NCI-H1694 (cell line): Measurements from ENCODE around the gene SYNCRIP.
"Not testable (repeated sequence)": the region's sequence is repeated elsewhere in the genome, so short reads cannot be mapped to it uniquely, and the experiment has no call there.

Experiments used
- DNase-seq: peaks from one replicate; lab custom pipeline; 2025; lab: John Stamatoyannopoulos, UW

SYNCRIP gene

DNA sequence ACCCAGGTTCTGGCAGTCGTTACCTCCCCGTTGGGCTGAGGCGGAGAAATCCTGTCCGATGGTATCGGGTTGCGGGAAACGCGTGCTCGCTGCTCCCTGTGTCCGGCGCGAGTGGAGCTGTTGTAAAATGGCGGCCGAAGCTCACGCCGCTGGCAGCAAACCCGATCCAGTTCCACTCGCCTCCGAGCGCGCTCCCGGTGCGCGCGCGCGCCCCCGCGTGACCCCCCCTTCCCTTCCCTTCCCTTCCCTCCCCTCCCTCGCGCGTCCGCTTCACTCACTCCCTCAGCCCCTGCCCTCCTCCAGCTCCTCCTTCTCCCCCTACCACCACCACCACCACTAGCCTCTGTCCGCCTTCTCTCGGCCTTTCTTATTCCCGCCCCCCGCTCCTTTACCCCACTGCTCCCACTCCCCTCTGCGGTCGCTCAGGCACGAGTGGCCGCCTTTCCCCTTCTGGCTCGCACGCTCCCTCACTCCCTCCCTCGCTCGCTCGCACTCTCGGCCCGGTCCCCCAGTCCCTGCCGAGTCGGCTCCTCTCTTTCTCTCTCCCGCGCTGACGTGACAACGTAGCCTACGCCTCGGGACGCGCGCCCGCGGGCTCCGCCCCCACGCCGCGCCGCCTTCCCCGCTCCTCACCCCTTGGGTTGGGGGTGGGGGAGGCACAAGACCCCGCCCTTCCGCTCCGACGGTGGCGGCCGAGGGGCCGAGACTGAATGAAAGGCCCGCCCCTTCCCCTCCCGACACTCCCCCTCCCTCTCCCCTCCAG is at the start of gene SYNCRIP:
SYNCRIP (minus strand) TSS at position 113 of the 763 bp plus-strand sequence. CDS start 1,447 bp downstream, outside the sequence.
- DNase-seq: peak; percentile 92

DNA sequence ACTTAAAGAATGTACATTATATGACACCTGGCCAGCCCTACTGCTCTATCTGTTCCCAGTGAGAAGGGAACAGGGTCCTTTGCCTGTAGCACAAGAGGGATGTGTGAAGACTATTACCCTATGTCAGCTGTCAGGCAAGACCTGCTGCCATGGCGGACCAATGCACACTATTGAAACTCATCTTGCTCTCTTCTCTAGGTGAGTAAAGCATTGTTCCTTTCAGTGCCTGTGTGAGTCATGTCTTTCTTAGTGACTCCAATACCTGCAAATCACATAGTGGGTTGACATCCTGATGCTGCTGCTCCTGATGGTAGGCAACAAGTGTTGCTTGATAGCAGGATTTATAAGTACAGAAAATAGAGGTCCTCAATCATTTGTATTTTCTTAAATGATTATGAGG is 48.8 kb upstream of the SYNCRIP start:
- no peak for DNase-seq

DNA sequence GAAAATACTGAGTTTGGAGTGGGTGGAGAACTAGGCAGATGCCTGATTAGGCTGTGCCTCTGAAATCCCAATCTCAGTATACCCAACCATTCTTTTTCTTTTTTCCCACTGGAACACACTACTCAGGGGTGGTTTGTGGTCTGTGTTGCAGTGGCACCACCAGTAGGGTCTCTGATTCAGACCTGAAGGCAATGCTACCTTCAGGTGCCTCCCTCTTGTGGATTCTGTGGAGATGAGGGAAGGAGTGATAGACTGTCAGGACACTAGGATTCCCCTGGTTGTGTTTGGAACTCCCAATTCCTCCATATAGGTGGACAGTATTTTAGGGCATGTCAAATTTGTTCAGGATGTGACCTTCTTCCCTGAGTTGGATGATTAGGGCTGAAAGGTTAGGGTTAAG is 47.4 kb upstream of the SYNCRIP start:
- no peak for DNase-seq

DNA sequence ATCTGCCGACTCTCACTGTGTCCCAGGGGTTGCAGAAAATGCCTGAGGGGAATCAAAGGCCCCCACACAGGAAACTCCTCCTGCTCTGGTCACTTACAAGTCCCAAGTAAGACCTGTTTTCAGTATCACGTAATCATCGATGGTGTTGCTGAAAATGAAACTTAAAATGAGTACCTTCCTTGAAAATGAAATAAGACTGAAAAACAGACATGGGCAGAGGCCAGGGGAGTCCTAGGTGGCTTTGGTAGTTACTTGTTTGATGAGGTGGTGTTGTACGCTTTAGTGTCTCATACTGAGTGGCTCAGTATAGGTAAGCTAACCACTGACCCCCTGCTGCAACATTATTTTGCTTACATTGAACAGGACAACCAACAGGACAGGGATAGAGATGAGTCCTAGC is 43.0 kb upstream of the SYNCRIP start:
- no peak for DNase-seq

DNA sequence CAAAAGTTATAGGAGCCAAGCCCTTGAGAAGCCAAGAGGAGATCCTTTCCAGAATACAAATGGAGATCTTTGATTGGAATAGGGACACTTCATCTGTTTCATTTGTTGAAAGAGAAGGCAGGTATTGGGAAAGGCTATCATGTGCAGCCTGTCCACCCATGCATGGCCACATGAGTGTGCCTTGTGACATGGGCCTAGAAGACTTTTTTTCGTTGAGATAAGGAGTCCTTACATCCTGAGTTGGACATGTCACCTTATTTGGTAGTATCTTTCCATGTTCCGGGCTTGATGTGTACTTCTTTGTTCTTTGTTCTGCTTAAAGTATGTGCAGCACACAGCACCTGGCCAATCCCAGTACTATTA is 42.1 kb upstream of the SYNCRIP start:
- no peak for DNase-seq

DNA sequence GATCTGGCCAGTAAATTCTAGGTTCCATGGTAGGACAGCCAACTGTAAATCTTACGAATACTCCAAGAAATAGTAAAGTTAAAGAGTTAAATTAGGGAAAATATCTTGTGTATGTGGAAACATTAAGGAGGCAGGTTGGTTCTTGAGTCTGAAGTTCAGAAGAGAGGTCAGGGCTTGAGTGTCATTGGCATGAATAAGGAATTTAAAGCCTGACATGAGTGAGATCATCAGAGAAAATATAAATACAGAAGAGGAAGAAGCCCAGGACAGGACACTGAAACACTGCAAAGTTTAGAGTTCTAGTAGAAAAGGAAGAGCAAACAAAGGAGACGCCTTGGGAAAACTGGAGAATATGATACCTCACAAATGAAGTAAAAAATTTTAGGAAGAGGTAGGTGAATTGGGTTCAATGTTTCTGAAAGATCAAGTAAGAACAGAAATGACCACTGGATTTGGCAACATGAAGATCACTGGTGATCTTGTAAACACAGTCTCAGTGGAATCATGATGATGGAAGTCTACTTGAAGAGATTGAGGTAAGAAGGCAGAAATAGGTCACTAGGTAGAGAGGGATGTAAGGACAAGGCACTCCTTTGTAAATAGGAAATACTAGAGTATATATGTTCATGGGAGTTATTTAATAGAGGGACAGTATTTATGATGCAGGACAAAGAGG is 41.6 kb upstream of the SYNCRIP start:
- no peak for DNase-seq

DNA sequence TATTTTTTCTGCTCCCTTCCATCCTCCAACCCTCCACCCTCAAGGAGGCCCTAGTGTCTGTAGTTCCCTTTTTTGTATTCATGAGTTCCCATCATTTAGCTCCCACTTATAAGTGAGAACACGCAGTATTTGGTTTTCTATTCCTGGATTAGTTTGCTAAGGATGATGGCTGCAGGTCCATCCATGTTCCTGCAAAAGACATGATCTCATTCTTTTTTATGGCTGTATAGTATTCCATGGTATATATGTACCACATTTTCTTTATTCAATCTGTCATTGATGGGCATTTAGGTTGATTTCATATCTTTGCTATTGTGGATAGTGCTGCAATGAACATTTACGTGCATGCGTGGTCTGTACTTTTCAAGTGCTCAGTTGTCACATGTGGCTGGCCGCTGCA is 39.2 kb upstream of the SYNCRIP start:
- DNase-seq: not testable (repeated sequence)

DNA sequence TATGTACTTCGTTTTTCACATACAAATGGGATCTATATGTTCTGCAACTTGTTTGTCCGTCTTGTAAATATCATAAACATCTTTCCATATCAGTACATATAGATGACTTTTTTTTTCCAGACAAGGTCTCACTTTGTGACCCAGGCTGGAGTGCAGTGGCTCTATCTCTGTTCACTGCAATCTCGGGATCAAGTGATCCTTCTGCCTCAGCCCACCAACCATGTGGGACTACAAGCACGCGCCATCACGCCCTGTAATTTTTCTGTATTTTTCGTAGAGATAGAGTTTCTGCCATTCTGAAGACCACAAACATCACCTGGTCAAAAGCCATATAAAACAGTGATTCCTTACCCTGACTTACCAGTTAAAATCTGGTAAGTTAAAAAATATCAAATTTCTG is 37.7 kb upstream of the SYNCRIP start:
- DNase-seq: no peak

DNA sequence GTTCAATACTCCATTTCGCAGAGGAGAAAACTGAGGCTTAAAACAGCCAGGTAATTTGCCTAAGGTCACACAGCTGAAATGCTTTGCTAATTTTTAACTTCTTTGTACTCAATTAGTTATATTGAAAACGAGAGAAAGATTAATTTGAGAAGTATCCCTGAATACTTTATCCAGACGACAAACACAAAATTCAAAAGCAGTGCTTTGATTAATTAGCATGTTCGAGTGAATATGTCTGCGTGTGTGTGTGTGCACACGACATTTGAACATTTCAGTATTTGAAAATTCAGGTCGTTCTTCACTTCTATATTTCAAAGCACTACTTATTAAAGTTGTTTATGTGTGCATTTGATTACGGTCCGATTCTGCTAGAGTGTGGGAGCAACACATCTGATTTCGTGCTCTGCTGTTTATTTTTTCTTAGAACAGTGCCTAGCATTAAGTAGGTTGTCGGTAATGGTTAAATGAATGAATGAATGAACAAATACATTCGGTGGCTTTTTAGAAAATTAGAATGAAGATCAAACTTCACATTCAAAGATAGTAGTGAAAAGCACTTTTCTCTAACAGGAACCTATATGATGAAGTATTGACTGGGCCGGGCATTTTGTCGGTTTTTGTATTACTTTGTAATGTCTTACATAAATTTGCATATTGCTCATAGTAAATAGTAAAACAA is 36.9 kb upstream of the SYNCRIP start:
- DNase-seq: no peak

DNA sequence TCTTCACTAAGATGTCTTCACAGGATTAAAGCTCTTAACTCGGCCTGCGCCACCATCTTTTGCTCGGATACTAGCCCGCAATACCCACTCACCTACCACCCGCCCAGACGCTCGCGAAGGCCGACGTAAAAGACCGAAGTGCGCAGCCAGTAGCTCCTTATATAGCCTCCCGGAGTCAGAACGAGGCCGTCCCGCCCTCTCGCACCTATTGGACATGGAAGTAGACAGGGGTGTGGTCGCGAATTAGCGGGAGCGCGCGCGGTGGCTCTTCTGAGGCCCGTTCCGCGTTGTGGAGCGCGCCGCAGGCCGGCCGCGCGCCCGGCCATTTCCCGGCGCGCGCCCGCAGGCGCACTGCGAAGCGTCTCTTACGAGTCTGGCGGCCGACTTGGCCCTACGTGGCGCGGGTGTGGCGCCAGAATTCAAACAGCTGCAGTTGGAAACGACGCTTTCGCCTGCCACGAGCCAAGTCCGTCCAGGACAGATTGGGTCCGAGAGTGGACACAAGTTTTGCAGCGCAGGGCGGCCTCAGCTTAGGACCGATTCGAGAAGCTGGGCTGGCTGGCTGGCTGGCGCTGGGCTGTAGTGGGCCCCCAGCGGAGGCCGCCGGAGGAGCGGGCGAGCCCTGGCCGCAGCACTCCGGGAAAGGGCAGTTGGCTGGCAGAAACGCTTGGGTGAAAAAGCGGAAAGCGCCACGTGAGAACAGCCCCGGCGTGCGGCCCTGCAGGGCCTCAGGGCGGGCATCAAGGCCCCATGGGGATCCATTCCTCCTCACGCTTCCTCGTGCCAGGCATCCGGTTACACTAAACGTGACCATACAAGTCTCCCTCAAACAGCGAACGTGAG is 36.1 kb upstream of the SYNCRIP start:
- DNase-seq: peak; percentile 94

DNA sequence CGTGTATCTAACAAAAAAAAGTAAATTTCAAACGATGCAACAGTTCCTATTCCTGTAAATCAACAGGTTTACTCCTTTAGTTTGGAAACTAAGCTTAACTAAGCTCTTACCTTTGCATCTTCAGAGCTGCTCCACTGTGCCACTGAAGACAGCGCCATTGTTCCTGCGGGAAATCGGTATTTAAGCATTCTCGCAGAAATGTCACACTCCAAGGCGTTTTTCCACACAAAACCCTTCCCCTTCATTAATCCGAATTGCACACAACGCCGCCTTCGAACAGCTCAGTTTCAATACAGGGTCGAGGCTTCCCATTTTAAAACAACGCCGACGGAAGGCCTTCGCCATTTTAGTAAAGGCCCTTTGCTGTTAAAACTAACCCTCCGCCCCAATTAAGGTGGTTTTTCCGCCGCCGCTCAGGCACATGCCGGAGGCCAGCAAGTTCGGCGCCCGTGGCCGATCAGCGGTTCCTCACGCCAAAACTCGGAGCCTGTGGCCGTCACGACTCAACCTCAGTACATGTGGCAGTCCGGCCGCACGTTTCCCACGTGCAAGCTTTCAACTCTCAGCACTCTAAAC is 35.4 kb upstream of the SYNCRIP start:
- DNase-seq: no peak

DNA sequence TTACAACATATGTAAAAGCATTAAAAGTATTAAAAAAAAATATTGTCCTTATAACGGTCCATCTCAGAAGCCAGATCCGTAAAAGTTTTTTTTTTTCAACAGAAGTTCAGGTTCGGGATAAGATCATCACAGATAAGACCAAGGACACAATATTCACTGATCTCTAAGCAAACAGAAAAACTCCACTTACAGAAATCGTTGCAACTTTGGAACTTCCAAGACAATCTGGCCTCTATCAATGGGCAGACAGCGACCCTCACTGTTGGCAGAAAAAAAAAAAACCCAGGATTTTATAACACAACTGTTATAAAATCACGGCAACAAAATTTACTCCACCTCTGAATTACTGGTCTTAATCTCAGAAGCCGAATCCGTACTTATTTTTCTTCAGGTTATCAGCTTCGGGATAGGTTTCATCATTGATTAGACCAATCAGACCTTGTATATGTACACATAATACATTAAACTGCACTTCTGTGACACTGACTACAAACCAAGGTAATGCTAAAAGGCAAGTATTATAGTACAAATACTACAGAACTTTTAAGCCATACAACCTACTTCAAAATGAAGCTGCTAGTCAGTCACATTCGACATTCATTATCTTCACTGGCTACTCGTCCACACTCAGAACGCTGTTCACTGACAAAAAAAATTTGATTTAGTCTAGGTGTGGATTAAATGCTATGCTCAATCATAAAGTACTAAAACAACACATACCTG is 34.7 kb upstream of the SYNCRIP start:
- DNase-seq: no peak

DNA sequence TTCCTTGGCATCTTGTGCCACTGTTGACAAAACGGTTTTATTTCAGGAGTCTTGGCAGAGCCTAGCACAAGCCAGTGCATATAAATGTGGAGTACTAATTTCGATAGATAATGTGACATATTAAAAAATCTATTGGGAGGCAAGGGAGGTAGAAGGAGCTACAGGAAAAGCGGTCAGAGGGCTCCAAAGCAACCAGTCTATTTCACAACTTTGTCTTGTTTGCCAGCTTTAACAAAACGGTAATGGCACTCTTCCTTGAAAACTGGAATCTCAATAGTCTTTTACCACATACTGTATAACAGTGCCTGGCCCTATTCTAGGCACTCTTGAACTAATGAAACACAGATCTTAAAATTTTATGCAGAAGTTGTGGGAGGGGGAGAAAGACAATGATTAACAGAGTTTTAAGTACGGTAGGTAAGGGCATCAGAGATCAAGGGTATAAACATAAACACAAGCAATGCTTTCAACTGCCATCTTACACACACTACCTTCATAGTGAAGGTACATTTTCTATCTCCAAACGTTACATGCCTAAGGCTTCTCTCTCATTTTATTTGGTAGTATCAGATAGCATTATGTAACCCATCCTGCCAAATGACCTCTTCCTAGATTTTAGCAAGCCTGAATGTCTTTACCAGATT is 33.5 kb upstream of the SYNCRIP start:
- no peak for DNase-seq

DNA sequence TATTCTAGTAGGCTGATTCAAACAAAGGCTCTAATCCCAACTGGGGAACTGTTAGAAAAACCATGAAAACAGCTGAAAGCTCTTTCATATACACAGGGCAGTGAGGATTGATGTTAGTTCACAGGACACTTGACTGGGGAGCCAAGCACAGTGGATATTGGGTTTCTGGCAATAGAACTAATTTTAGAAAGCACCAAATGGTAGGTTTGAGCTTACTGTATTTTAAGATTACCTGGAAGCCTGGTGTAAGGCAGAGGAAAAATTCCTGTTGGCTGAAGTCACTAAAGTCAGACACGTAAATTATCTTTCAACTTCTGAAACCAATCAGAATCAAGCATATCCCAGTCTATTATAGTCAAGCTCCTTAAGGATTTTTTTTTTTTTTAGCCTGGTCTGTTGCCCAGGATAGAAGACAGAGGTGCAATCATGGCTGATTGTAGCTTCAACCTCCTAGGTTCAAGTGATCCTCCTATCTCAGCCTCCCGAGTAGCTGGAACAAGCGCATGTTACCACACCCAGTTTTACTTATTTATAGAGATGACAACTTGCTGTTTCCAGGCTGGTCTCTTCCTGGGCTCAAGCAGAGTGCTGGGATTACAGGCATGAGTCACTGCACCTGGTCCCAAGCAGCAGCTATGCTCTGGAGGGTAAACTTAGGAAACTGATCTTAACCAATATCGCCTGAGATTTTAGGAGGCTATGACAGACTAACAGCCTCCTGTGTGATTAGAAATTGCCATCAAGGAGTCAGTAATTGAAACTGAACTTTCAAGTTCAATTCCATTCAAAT is 32.5 kb upstream of the SYNCRIP start:
- no peak for DNase-seq

DNA sequence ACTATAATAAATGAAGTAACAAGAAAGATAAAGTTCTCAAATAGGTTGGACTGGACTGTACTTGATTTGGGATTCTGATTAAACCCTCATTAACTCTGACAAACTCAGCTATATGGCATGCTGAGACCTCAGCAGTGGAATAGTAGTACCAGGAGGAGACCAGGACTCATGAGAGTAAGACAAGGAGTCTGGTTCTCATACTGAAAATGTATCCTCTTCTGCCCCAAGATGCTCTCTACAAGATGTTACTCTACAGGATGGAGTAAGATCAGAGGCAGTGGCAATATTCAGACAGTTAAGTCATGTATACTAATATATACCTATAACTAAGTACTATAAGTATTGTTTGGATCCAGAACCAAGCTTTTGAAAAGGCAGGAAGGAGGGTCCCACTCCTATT is 31.9 kb upstream of the SYNCRIP start:
- DNase-seq: no peak

DNA sequence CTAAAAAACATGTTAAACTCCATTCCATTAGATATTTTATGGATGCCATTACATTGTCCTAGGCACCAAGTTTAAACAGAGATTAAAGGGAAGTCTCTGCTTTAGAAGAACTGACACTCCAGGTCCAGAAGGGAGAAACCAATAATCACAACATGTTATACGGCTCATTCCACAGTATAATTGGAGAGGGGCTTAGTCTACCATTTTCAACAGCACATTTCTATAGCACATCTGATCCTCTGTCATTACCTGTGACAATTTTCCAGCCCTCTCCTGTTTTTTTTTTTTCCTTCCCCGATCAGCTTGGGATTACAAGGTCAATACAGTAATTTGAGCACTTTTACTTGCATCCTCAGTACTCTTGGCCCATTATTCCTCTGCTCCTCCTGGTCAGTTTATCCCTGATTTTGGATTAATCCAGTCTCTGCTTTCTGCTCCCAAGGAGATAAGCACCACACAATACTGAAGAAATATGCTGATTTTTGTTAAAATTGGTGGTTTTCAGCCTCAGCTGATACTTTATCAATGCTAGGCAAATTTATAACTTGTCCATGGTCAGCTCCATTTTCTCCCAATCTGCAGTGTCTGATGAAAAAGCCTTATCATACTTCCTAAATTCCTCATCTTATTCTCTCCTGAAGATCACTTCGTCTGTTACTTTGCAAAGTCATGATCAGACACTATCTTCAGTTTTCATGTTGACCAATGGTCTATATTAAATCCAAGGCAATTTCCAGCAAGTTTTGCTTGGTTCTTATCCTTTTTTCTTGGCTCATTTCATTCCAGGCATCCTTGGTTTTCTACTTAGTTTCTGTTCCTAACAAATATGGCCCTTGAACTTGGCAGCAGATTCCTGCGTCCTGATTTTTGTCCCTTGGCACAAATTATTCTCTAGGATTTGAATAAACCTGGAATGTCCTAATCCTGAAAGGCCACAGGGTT is 30.8 kb upstream of the SYNCRIP start:
- DNase-seq: no peak

DNA sequence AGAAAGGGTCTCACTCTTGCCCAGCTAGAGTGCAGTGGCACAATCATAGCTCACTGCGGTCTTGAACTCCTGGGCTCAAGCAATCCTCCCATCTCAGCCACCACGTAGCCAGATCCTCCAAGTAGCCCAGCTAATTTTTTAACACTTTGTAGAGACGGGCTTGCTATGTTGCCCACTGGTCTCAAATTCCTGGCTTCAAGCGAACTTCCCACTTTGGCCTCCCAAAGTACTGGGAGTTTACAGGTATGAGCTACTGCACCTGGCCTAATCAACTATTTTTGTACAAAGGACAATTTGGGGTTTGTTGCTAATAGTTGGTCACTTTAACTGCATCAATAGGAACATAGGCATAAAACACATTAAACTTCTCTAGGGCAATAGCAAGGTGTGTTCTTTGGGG is 29.9 kb upstream of the SYNCRIP start:
- no peak for DNase-seq

DNA sequence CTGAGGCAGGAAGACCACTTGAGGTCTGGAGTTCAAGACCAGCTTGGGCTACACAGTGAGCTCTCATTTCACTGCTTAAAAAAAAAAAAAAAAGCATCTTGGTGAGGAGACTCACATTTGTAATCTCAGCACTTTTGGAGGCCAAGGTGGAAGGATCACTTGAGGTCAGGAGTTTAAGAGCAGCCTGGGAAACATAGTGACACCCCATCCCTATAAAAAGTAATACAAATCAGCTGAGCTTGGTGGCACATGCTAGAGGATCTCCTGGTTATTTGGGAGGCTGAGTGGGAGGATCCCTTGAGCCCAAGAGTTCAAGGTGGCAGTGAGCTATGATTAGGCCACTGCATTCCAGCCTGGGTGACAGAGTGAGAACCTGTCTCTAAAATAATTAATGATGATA is 29.4 kb upstream of the SYNCRIP start:
- no peak for DNase-seq

DNA sequence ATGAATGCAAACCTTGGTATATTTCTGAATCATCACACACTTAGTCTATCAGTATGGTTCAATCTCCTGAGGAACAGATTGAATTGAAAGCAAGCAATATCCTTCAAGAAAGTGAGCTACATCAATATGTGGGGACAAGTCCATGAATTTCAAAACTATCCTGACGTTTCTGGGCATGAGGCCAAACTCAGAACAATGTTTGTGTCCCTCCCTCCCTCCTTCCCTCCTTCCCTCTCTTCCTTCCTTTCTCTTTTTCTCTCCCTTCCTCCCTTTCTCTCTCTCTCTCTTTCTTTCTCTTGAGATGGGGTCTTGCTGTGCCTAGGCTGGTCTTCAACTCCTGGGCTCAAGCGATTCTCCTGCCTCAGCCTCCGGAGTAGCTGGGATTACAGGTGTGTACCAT is 27.9 kb upstream of the SYNCRIP start:
- DNase-seq: no peak
